Effector memory CD4-positive, alpha-beta T cell (primary cell): ENCODE measurements around the gene CARD14.

Source experiments
- DNase-seq, 3 donors: peaks; one replicate each; pipeline ENCODE4 v3.0.0-alpha.2; 2020
- H3K27ac ChIP-seq: 2 replicates; pipeline ENCODE4 v1.7.0; 2013; ENCODE audit warnings: mild to moderate bottlenecking, low read length, moderate library complexity; ENCODE audit not compliant: insufficient read depth, poor library complexity, severe bottlenecking
- H3K27me3 ChIP-seq: replicated peaks from 2 replicates; pipeline ENCODE4 v1.7.0; 2013; ENCODE audit warnings: mild to moderate bottlenecking, low read length; ENCODE audit not compliant: insufficient read depth, control insufficient read depth, poor library complexity, severe bottlenecking
- H3K36me3 ChIP-seq: 2 replicates; pipeline ENCODE4 v1.7.0; 2013; ENCODE audit warnings: mild to moderate bottlenecking, low read length, moderate library complexity; ENCODE audit not compliant: control insufficient read depth, insufficient read depth
- H3K4me1 ChIP-seq: 2 replicates; pipeline ENCODE4 v1.7.0; 2013; ENCODE audit warnings: low read length, mild to moderate bottlenecking; ENCODE audit not compliant: control insufficient read depth, insufficient read depth, poor library complexity, severe bottlenecking
- H3K4me3 ChIP-seq: 2 replicates; pipeline ENCODE4 v1.7.0; 2013; ENCODE audit warnings: low read length, low read depth, mild to moderate bottlenecking; ENCODE audit not compliant: insufficient read depth, poor library complexity, severe bottlenecking
- H3K9me3 ChIP-seq: 2 replicates; pipeline ENCODE4 v1.7.0; 2013; ENCODE audit warnings: mild to moderate bottlenecking, low read length, moderate library complexity; ENCODE audit not compliant: control insufficient read depth

The CARD14 gene

GRCh38 chr17:80204626-80205468 lies 35.0 kb downstream of the CARD14 start:
- H3K9me3 ChIP-seq: no peaks in the 10 kb centered on the region

GRCh38 chr17:80205811-80206210 lies 36.0 kb downstream of the CARD14 start:
- H3K9me3 ChIP-seq: no peaks in the 10 kb centered on the region
- no peak for DNase-seq
- no peaks in the 10 kb centered on the region for H3K27me3 ChIP-seq
- H3K4me3 ChIP-seq: no peak overlapping the region
- H3K4me1 ChIP-seq: no peaks in the 10 kb centered on the region
- peaks cover 23% of the 10 kb centered on the region for H3K36me3 ChIP-seq
- no peak overlapping the region for H3K27ac ChIP-seq

More at GRCh38 chr17:80204626-80205468, 35.0 kb downstream of the CARD14 start:
- no peak overlapping the region for H3K27ac ChIP-seq
- H3K4me1 ChIP-seq: no peaks in the 10 kb centered on the region
- no peak for DNase-seq
- H3K36me3 ChIP-seq: peaks cover 14% of the 10 kb centered on the region
- H3K27me3 ChIP-seq: no peaks in the 10 kb centered on the region
- no peak overlapping the region for H3K4me3 ChIP-seq

DNA sequence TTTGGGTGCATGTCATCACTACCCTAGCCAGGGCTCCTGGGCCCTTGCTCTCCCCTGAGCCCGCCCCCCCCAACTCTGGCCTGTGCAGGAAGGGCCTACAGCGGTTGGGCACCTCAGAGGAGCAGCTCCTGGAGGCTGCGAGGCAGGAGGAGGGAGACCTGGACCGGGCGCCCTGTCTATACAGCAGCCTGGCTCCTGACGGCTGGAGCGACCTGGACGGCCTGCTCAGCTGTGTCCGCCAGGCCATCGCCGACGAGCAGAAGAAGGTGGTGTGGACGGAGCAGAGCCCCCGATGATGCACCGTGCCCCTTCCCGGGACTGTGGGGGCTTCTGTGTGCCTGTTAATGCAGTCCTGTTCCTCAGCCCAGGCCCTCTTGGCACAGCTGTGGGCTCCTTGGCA lies 38.2 kb downstream of the CARD14 start:
- no peak for DNase-seq
- Histone ChIP-seq H3K4me1 (no peaks in the 10 kb centered on the region), H3K27ac (no peak overlapping the region), H3K4me3 (no peak overlapping the region), H3K36me3 (peaks cover 46% of the 10 kb centered on the region), H3K27me3 (no peaks in the 10 kb centered on the region), H3K9me3 (no peaks in the 10 kb centered on the region)

DNA sequence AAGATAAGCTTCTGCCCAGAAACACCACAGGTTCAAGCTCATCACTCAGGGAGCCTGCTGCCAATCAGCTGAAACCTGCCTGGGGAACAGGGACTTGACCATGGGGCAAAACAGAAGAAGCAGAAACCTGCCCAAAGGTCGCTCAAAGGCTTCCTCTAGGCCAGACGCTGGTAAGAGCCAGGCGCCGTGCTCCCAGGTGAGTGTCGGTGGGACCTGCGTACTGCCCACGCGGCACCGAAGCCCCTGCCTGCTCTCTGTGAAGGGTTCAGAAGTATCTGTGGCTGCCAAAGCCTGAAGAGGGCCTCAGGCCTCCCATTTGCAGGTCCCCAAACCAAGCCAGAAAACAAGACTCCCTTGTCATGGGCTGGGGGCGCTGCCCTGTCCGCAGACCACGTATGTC lies 39.9 kb downstream of the CARD14 start:
- H3K36me3 ChIP-seq: peaks cover 63% of the 10 kb centered on the region
- H3K4me1 ChIP-seq: no peaks in the 10 kb centered on the region
- no peak overlapping the region for H3K4me3 ChIP-seq
- H3K27ac ChIP-seq: no peak overlapping the region
- no peaks in the 10 kb centered on the region for H3K27me3 ChIP-seq
- DNase-seq: no peak
- H3K9me3 ChIP-seq: no peaks in the 10 kb centered on the region

DNA sequence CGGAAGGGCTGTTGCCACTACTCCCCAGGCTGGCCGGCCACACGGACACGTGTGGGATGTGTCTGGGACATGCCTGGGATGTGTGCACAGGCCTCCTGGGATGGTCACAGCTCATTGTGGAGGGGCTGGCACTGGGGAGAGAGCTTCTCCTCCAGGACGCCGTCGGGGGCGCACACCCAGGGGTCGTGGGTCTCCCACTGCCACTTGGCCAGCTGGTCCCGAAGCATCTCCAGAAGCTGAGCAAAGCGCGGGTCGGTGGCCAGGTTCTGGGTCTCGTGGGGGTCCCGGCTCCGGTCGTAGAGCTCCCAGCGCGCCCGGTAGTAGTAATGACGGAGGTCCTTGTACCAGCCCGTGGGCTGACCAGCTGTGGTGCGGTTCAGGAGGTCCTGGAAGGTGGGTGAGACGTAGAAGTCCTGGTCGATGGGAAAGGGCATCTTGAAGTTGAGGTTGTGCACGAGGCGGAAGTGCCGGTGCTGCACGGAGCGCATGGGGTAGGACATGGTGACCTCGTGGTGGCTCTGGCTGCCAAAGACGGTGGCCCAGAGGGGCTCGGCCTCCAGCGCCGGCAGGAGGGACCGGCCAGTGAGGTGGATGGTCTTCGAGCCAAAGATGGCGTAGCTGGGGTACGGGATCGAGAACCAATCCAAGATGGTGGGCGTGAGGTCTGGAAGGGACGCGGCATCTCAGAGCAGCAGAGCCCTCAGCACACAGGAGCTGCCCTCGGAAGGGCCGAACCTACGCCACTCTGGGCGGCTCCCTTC lies 40.7 kb downstream of the CARD14 start:
- Histone ChIP-seq H3K4me3 (no peak overlapping the region), H3K36me3 (peaks cover 67% of the 10 kb centered on the region), H3K4me1 (no peaks in the 10 kb centered on the region)

GRCh38 chr17:80212109-80212508 lies 42.3 kb downstream of the CARD14 start:
- no peaks in the 10 kb centered on the region for H3K4me1 ChIP-seq
- H3K27me3 ChIP-seq: no peaks in the 10 kb centered on the region
- DNase-seq: no peak
- H3K4me3 ChIP-seq: no peak overlapping the region
- H3K36me3 ChIP-seq: peaks cover 75% of the 10 kb centered on the region
- no peaks in the 10 kb centered on the region for H3K9me3 ChIP-seq
- H3K27ac ChIP-seq: no peak overlapping the region

More for the DNA sequence above, 40.7 kb downstream of the CARD14 start:
- Histone ChIP-seq H3K9me3 (no peaks in the 10 kb centered on the region), H3K27ac (no peak overlapping the region), H3K27me3 (no peaks in the 10 kb centered on the region)
- DNase-seq: no peak

- H3K27ac ChIP-seq: no peak overlapping the region
- no peaks in the 10 kb centered on the region for H3K9me3 ChIP-seq
- H3K4me1 ChIP-seq: no peaks in the 10 kb centered on the region
- DNase-seq: no peak
- no peaks in the 10 kb centered on the region for H3K27me3 ChIP-seq
- peaks cover 78% of the 10 kb centered on the region for H3K36me3 ChIP-seq
- no peak overlapping the region for H3K4me3 ChIP-seq
These were observed 42.7 kb downstream of the CARD14 start for GRCh38 chr17:80212511-80212910.

DNA sequence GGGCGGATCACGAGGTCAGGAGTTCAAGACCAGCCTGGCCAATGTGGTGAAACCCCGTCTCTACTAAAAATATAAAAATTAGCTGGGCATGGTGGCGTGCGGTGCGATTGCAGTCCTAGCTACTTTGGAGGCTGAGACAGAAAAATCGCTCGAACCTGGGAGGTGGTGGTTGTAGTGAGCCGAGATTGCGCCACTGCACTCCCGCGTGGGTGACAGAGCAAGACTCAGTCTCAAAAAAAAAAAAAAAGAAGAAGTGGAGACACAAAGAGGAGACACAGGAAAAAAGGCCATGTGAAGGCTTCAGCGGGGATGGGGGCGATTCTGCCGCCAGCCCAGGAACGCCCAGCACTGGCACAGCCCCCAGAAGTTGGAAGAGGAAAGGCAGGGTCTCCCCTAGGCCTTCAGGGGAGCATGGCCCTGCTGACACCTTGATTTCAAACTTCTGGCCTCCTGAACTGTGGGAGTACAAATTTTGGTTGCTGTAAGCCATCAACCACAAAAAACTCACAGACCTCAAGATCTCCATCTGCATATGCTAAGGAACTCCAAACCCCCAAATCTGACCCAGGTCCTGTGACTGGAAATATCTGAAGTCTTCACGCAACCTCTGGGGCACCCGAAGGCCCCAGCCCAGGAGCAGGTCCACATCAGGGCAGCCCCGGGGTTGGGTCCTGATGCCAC lies 43.3 kb downstream of the CARD14 start:
- no peaks in the 10 kb centered on the region for H3K27me3 ChIP-seq
- no peak overlapping the region for H3K27ac ChIP-seq
- H3K4me3 ChIP-seq: no peak overlapping the region
- no peaks in the 10 kb centered on the region for H3K9me3 ChIP-seq
- DNase-seq: no peak
- H3K4me1 ChIP-seq: peaks cover 6% of the 10 kb centered on the region
- H3K36me3 ChIP-seq: peaks cover 79% of the 10 kb centered on the region

DNA sequence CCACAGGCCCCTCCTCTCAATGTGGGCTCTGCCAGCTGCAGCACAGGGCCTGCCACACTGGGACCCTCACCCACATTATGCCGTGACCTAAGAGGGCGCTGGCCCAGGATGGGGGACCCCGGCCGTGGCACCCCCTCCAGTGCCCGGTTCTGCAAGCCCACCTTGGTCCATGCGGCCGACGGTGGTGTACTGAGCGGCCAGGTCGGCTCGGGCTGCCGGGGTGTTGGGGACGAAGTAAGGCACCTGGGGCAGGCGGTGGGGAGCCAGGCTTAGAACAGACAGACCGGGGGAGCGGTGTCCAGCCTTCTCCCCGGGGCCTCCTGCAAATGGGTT lies 43.8 kb downstream of the CARD14 start:
- Histone ChIP-seq H3K9me3 (no peaks in the 10 kb centered on the region), H3K27me3 (no peaks in the 10 kb centered on the region), H3K4me1 (peaks cover 11% of the 10 kb centered on the region), H3K27ac (no peak overlapping the region), H3K4me3 (no peak overlapping the region), H3K36me3 (peaks cover 77% of the 10 kb centered on the region)
- no peak for DNase-seq
